Measurements from ENCODE around the gene WDR20. TPM values are rescaled to one million over a fixed set of nuclear protein-coding genes. Genes with fewer than 3 reads are reported as not detected.

Gene WDR20
- total and polyA plus RNA-seq, 2 of the 8 experiments (the other 6 are each of a cell fraction or from before 2014, with no cell fraction given): 11.2 to 26.7 TPM

DNA sequence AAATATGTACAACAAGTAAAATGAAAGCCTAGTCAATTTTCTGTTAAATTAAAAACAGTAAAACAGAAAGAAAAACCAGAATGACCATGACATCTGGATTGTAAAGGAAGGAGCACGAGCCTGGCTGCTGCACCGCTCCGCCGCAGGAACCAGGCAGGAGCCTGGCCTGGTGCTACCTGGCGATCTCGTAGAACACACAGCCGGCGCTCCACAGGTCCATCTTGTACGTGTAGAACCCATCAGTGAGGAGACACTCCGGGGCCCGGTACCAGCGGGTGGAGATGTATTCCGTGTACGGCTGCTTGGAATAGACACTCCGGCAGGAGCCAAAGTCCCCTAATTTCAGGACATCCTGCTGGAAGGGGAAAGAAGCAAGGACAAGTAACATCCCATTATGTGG, 110.9 kb downstream of the WDR20 start (continued):
- TF ChIP-seq, protein P1, sequence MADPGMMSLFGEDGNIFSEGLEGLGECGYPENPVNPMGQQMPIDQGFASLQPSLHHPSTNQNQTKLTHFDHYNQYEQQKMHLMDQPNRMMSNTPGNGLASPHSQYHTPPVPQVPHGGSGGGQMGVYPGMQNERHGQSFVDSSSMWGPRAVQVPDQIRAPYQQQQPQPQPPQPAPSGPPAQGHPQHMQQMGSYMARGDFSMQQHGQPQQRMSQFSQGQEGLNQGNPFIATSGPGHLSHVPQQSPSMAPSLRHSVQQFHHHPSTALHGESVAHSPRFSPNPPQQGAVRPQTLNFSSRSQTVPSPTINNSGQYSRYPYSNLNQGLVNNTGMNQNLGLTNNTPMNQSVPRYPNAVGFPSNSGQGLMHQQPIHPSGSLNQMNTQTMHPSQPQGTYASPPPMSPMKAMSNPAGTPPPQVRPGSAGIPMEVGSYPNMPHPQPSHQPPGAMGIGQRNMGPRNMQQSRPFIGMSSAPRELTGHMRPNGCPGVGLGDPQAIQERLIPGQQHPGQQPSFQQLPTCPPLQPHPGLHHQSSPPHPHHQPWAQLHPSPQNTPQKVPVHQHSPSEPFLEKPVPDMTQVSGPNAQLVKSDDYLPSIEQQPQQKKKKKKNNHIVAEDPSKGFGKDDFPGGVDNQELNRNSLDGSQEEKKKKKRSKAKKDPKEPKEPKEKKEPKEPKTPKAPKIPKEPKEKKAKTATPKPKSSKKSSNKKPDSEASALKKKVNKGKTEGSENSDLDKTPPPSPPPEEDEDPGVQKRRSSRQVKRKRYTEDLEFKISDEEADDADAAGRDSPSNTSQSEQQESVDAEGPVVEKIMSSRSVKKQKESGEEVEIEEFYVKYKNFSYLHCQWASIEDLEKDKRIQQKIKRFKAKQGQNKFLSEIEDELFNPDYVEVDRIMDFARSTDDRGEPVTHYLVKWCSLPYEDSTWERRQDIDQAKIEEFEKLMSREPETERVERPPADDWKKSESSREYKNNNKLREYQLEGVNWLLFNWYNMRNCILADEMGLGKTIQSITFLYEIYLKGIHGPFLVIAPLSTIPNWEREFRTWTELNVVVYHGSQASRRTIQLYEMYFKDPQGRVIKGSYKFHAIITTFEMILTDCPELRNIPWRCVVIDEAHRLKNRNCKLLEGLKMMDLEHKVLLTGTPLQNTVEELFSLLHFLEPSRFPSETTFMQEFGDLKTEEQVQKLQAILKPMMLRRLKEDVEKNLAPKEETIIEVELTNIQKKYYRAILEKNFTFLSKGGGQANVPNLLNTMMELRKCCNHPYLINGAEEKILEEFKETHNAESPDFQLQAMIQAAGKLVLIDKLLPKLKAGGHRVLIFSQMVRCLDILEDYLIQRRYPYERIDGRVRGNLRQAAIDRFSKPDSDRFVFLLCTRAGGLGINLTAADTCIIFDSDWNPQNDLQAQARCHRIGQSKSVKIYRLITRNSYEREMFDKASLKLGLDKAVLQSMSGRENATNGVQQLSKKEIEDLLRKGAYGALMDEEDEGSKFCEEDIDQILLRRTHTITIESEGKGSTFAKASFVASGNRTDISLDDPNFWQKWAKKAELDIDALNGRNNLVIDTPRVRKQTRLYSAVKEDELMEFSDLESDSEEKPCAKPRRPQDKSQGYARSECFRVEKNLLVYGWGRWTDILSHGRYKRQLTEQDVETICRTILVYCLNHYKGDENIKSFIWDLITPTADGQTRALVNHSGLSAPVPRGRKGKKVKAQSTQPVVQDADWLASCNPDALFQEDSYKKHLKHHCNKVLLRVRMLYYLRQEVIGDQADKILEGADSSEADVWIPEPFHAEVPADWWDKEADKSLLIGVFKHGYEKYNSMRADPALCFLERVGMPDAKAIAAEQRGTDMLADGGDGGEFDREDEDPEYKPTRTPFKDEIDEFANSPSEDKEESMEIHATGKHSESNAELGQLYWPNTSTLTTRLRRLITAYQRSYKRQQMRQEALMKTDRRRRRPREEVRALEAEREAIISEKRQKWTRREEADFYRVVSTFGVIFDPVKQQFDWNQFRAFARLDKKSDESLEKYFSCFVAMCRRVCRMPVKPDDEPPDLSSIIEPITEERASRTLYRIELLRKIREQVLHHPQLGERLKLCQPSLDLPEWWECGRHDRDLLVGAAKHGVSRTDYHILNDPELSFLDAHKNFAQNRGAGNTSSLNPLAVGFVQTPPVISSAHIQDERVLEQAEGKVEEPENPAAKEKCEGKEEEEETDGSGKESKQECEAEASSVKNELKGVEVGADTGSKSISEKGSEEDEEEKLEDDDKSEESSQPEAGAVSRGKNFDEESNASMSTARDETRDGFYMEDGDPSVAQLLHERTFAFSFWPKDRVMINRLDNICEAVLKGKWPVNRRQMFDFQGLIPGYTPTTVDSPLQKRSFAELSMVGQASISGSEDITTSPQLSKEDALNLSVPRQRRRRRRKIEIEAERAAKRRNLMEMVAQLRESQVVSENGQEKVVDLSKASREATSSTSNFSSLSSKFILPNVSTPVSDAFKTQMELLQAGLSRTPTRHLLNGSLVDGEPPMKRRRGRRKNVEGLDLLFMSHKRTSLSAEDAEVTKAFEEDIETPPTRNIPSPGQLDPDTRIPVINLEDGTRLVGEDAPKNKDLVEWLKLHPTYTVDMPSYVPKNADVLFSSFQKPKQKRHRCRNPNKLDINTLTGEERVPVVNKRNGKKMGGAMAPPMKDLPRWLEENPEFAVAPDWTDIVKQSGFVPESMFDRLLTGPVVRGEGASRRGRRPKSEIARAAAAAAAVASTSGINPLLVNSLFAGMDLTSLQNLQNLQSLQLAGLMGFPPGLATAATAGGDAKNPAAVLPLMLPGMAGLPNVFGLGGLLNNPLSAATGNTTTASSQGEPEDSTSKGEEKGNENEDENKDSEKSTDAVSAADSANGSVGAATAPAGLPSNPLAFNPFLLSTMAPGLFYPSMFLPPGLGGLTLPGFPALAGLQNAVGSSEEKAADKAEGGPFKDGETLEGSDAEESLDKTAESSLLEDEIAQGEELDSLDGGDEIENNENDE (IDR thresholded peaks at IDR 0.05; ENCODE audit: insufficient replicate concordance, low read length): no peak
- TF ChIP-seq JUN (IDR thresholded peaks at IDR 0.05; ENCODE audit: low read depth, low read length) (no peak), KDM5A (IDR thresholded peaks at IDR 0.05; ENCODE audit: low read length) (no peak)
